ENCODE results near the gene NEDD8.
"Not testable (repeated sequence)": the region's sequence is repeated elsewhere in the genome, so short reads cannot be mapped to it uniquely, and the experiment has no call there.

Gene NEDD8

DNA sequence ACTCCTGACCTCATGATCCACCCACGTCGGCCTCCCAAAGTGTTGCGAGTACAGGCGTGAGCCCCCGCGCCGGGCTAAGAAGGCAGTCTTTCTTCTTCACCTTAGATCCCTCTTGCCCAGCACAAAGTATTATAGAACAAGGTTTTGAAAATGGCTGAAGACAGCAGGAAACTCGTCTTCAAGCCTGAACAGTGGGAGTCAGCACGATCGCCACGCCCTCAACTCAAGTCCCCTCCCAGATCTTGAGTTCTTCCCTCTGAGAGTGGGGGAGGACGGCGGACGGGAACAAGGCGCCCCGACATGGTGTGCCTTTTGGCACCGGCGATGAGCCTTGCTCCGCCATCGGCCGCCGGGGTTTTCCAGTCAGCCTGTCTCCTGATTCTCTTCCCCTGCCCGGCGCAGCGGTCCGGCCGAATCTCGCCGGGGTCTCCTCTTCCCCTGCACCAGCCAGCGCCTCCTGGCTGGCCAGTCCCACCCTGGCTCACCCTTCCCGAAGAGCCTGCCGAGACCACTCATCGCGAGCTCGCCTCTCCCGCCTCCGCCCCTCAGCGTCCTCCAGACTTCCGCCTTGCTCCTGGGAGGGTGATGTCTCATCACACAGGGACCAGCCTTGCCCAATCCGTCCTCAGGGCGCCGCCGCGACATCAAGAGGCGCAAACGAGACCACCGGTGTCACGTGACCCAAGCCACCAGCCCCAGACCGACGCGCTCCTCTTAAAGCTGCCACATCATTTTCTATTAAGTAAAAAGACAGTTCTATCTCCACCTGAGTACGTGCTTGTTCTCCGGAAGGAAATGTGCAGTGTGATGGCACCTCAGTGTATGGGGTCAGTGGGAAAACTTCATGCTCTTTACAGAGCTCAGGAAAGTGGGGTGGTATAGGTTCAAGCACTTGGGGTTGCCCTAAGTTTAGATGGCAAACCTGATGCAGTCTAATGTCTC lies 19.0 kb downstream of the NEDD8 start, which contains the start of gene CHMP4A:
CHMP4A (minus strand) TSS at position 565 of the 942 bp plus-strand sequence; CDS start at position 516, 49 bp downstream.
- no peaks in the 10 kb centered on the region for H3K27me3 ChIP-seq (ENCODE audit: insufficient read depth, low read length)
- peak within 1 kb of the TSS; percentile 93 for H3K27ac ChIP-seq (ENCODE audit: low read length)
- peak within 1 kb of the TSS; percentile 86 for H3K4me3 ChIP-seq (ENCODE audit: low read length)
- H3K9me3 ChIP-seq (ENCODE audit: insufficient read depth, low read depth, low read length): no peaks in the 10 kb centered on the region
- peaks cover 43% of the 10 kb centered on the region for H3K36me3 ChIP-seq (ENCODE audit: insufficient read depth, low read depth, low read length)
- peak within 1 kb of the TSS; percentile 88 for H3K9ac ChIP-seq (ENCODE audit: low read depth, low read length)
- H3K4me1 ChIP-seq (ENCODE audit: insufficient read depth, low read length): peaks cover 3% of the 10 kb centered on the region; the same call in 1 of the 2 replicates

DNA sequence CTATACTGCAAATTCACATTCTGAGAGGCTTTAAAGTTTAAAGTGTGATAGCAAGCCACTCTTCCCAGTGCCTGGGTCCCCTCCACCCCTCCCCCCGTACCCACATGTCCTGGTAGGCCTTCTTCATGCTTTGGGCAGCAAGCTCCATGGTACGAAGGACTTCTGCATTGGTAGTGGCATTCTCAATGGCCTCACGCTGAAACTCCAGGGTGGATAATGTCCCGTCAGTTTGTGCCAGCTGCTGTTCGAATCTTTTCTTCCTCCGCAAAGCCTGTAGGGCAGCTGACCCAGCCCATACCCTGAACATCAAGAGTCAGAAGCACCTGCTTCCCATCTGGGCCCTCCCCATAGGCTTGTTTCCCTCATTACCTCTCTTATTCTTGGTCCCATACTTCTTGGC lies 20.9 kb downstream of the NEDD8 start:
- peaks cover 58% of the 10 kb centered on the region for H3K36me3 ChIP-seq (ENCODE audit: insufficient read depth, low read depth, low read length)
- no peaks in the 10 kb centered on the region for H3K27me3 ChIP-seq (ENCODE audit: insufficient read depth, low read length)
- H3K4me1 ChIP-seq (ENCODE audit: insufficient read depth, low read length): peaks cover 3% of the 10 kb centered on the region; the same call in 1 of the 2 replicates
- H3K9ac ChIP-seq (ENCODE audit: low read depth, low read length): no peak overlapping the region
- H3K9me3 ChIP-seq (ENCODE audit: insufficient read depth, low read depth, low read length): no peaks in the 10 kb centered on the region
- H3K4me3 ChIP-seq (ENCODE audit: low read length): no peak overlapping the region
- H3K27ac ChIP-seq (ENCODE audit: low read length): no peak overlapping the region

DNA sequence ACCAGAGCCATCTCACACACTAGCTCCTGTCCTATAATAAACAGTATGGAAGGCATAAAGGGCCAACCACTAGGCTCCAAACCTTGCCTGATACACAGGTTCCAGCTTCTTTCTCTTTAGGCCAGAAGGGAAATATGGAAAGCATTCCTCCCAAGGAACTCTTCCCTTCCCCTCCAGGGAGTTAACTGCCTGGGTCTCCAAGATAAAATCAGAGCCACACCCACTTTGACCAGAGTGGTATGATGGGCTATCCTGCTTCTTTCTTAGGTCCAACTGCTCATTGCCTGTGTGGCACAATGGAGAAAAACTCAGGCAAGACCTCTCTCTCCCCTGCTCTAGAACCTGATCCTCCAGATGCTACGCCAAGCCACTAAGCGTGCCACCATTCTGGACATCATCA lies 24.5 kb downstream of the NEDD8 start:
- Histone ChIP-seq H3K4me3 (ENCODE audit: low read length) (no peak overlapping the region), H3K27ac (ENCODE audit: low read length) (no peak overlapping the region), H3K36me3 (ENCODE audit: insufficient read depth, low read depth, low read length) (peaks cover 74% of the 10 kb centered on the region), H3K27me3 (ENCODE audit: insufficient read depth, low read length) (no peaks in the 10 kb centered on the region), H3K9me3 (ENCODE audit: insufficient read depth, low read depth, low read length) (no peaks in the 10 kb centered on the region), H3K9ac (ENCODE audit: low read depth, low read length) (no peak overlapping the region), H3K4me1 (ENCODE audit: insufficient read depth, low read length) (peaks cover 5% of the 10 kb centered on the region; the same call in 1 of the 2 replicates)

DNA sequence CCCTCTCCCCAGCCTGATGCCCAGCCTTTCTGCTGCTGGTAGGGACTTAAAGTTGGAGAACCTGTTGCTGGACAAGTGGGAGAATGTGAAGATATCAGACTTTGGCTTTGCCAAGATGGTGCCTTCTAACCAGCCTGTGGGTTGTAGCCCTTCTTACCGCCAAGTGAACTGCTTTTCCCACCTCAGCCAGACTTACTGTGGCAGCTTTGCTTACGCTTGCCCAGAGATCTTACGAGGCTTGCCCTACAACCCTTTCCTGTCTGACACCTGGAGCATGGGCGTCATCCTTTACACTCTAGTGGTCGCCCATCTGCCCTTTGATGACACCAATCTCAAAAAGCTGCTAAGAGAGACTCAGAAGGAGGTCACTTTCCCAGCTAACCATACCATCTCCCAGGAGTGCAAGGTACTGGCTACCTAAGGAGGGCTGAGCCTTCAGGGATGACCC lies 25.0 kb downstream of the NEDD8 start:
- Histone ChIP-seq H3K27ac (ENCODE audit: low read length) (no peak overlapping the region), H3K4me3 (ENCODE audit: low read length) (no peak overlapping the region), H3K9ac (ENCODE audit: low read depth, low read length) (no peak overlapping the region), H3K27me3 (ENCODE audit: insufficient read depth, low read length) (no peaks in the 10 kb centered on the region), H3K9me3 (ENCODE audit: insufficient read depth, low read depth, low read length) (no peaks in the 10 kb centered on the region), H3K36me3 (ENCODE audit: insufficient read depth, low read depth, low read length) (peaks cover 74% of the 10 kb centered on the region), H3K4me1 (ENCODE audit: insufficient read depth, low read length) (peaks cover 5% of the 10 kb centered on the region; the same call in 1 of the 2 replicates)

DNA sequence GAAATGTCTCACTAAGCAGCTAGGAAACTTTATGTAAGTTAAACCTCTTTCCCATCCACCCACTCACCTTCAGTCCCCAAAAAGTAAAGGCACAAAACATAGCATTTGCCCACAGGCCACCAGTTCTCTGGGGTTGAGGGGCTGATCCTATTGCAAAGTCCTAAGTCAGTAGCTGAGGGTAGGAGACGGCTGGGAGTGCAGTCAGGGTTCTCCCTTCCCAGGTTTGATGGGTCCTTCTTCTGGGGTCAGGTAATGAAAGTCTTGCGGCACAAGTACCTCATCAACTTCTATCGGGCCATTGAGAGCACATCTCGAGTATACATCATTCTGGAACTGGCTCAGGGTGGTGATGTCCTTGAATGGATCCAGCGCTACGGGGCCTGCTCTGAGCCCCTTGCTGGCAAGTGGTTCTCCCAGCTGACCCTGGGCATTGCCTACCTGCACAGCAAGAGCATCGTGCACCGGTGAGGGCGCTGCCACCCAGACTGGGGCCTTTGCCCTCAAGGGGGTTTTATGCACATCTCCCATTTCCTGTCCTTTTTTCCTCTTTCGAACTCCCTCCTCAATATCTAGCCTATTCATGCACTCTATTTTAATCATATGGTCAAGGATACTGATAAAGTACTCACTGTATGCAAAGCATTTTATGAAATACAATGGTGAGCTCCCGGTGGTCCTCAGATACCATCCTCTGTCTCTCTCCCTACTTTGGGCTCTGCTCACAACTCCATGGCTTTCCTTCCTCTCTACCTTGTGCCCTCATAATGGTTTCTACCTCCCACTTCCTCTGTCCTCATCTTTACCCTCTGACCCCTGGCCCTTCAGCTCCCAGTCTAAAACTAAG lies 25.7 kb downstream of the NEDD8 start:
- H3K4me3 ChIP-seq (ENCODE audit: low read length): no peak overlapping the region
- H3K4me1 ChIP-seq (ENCODE audit: insufficient read depth, low read length): peaks cover 5% of the 10 kb centered on the region; the same call in 1 of the 2 replicates
- peaks cover 74% of the 10 kb centered on the region for H3K36me3 ChIP-seq (ENCODE audit: insufficient read depth, low read depth, low read length)
- H3K27ac ChIP-seq (ENCODE audit: low read length): no peak overlapping the region
- H3K27me3 ChIP-seq (ENCODE audit: insufficient read depth, low read length): no peaks in the 10 kb centered on the region
- H3K9ac ChIP-seq (ENCODE audit: low read depth, low read length): no peak overlapping the region
- H3K9me3 ChIP-seq (ENCODE audit: insufficient read depth, low read depth, low read length): peaks cover 3% of the 10 kb centered on the region; the same call in 1 of the 2 replicates

DNA sequence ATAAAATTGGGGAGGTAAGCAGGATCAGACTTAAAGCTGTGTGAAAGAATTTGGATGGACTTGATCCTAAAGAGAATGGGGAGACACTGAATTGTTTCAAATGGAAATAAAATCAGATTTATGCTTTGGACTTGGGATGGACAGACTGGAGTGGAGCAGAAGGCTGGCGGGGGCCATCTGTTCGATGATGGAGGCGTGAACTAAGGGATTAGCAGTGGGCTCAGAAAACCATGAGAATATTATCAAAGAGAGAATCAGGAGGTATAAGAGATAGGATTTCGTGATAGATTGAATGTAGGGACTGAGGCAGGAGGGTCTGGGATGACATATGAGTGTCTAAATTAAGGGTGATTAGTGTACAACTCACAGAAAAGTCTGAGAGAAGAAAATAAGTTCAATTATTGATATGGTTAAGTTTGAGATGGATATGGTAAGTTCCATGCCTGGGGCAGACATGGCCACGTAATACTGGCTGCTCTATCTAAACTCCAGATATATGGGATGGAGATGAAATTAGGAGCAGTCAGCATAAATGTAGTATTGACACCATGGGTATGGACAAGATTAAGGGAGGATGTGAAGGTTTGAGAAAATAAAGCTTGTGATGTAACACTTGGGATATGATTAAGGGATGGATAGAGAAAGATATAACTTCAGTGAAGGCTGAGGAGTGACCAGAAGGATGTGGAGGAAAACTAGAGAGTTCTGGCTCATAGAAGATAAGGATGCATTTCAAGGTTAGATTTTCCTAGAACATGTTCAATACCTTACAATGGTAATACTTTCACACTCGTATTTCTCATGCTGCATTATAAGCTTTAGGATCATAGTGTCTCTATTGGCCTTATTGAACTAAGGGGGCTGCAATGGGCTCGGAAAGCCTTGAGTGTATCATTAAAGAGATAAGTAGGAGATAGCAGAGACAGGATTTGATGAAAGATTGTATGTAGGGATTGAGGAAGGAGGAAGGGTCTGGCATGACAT lies 27.7 kb downstream of the NEDD8 start:
- peaks cover 58% of the 10 kb centered on the region for H3K36me3 ChIP-seq (ENCODE audit: insufficient read depth, low read depth, low read length)
- no peak overlapping the region for H3K4me3 ChIP-seq (ENCODE audit: low read length)
- H3K9ac ChIP-seq (ENCODE audit: low read depth, low read length): no peak overlapping the region
- H3K9me3 ChIP-seq (ENCODE audit: insufficient read depth, low read depth, low read length): peaks cover 7% of the 10 kb centered on the region; the same call in 1 of the 2 replicates
- H3K27me3 ChIP-seq (ENCODE audit: insufficient read depth, low read length): no peaks in the 10 kb centered on the region
- H3K4me1 ChIP-seq (ENCODE audit: insufficient read depth, low read length): peaks cover 5% of the 10 kb centered on the region; the same call in 1 of the 2 replicates
- H3K27ac ChIP-seq (ENCODE audit: low read length): no peak overlapping the region

DNA sequence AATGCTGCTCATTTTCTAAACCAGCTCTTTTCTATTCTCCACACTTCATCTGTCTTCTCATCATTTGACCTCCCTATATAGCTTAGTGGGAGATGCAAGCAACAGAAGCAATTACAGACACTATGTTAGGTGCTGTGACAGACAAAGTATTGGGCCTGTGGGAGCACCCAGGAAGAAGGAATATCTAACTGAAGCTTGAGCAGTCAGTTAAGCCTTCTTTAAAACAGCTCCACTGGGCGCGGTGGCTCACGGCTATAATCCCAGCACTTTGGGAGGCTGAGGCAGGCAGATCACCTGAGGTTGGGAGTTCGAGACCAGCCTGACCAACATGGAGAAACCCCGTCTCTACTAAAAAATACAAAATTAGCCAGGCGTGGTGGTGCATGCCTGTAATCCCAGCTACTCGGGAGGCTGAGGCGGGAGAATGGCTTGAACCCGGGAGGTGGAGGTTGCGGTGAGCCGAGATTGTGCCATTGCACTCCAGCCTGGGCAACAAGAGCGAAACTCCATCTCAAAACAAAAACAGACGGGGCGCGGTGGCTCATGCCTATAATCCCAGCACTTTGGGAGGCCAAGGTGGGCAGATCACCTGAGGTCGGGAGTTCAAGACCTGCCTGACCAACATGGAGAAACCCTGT lies 28.8 kb downstream of the NEDD8 start:
- Histone ChIP-seq H3K36me3 (ENCODE audit: insufficient read depth, low read depth, low read length) (peaks cover 47% of the 10 kb centered on the region), H3K27ac (ENCODE audit: low read length) (peak overlapping the region; percentile 13), H3K4me3 (ENCODE audit: low read length) (peak overlapping the region; percentile 56)
- H3K9ac ChIP-seq (ENCODE audit: low read depth, low read length); H3K27me3 ChIP-seq (ENCODE audit: insufficient read depth, low read length); H3K9me3 ChIP-seq (ENCODE audit: insufficient read depth, low read depth, low read length); H3K4me1 ChIP-seq (ENCODE audit: insufficient read depth, low read length): not testable (repeated sequence)

DNA sequence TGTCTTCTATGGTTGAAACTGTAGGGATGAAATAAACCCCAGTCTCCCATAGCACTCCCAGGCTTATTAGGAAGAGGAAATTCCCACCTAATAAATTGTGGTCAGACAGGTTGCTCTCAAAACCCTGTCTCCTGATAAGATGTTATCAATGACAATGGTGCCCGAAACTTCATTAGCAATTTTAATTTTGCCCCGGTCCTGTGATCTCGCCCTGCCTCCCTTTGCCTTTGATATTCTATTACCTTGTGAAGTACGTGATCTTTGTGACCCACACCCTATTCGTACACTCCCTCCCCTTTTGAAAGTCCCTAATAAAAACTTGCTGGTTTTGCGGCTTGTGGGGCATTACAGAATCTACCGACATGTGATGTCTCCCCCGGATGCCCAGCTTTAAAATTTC lies 29.6 kb downstream of the NEDD8 start:
- H3K27ac ChIP-seq (ENCODE audit: low read length); H3K9me3 ChIP-seq (ENCODE audit: insufficient read depth, low read depth, low read length); H3K9ac ChIP-seq (ENCODE audit: low read depth, low read length); H3K27me3 ChIP-seq (ENCODE audit: insufficient read depth, low read length); H3K4me1 ChIP-seq (ENCODE audit: insufficient read depth, low read length): not testable (repeated sequence)
- H3K4me3 ChIP-seq (ENCODE audit: low read length): peak overlapping the region; percentile 56; the same call in 1 of the 2 replicates
- H3K36me3 ChIP-seq (ENCODE audit: insufficient read depth, low read depth, low read length): peaks cover 39% of the 10 kb centered on the region

DNA sequence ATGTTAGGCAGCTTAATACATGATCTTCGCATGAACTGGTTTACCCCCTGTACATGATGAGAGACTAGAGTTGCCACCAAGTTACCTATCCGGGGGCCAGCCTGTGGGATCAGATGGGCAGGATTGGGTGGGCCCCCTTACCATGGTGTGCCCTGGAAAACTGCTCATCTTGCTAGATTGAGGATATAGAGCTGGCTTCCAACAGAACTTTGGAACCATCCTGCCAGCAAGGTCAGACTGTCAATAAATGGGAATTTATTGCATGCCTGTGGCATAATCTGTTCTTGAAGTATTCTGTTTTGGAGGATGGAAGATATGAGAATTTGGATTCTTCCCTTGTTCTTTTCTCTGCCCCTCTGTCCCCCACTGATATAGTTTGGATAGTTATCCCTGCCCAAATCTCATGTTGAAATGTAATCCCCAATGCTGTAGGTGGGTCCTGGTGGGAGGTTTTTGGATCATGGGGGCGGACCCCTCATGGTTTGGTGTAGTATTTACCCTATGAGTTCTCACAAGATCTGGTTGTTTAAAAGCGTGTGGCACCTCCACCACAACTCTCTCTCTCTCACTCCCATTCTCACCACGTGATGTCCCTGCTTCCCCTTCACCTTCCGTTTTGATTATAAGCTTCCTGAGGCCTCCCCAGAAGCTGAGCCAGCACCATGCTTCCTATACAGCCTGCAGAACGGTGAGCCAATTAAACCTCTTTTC lies 33.2 kb downstream of the NEDD8 start:
- Histone ChIP-seq H3K36me3 (ENCODE audit: insufficient read depth, low read depth, low read length) (peaks cover 9% of the 10 kb centered on the region), H3K27ac (ENCODE audit: low read length) (no peak overlapping the region), H3K9me3 (ENCODE audit: insufficient read depth, low read depth, low read length) (peaks cover 7% of the 10 kb centered on the region; the same call in 1 of the 2 replicates), H3K4me3 (ENCODE audit: low read length) (no peak overlapping the region), H3K4me1 (ENCODE audit: insufficient read depth, low read length) (peaks cover 5% of the 10 kb centered on the region; the same call in 1 of the 2 replicates), H3K27me3 (ENCODE audit: insufficient read depth, low read length) (no peaks in the 10 kb centered on the region), H3K9ac (ENCODE audit: low read depth, low read length) (no peak overlapping the region)

DNA sequence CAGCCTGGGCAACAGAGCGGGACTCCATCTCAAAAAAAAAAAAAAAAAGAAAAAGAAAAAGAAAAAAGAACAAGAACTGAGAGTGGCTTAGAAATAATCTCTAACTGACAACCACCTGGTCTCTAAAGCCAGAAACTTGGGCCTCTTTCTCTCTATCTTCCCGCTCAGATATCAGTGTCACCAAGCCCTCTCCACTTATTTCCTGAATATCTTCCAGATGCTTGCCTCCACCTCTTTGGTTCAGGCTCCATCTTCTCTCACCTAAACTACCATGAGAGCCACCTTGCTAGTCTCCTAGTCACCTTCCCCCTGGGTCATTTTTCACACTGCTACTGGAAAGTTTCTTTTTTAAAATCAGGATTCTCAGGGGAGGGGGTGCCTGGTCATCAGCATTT lies 35.1 kb downstream of the NEDD8 start:
- no peaks in the 10 kb centered on the region for H3K27me3 ChIP-seq (ENCODE audit: insufficient read depth, low read length)
- peaks cover 23% of the 10 kb centered on the region for H3K36me3 ChIP-seq (ENCODE audit: insufficient read depth, low read depth, low read length)
- no peaks in the 10 kb centered on the region for H3K4me1 ChIP-seq (ENCODE audit: insufficient read depth, low read length)
- H3K4me3 ChIP-seq (ENCODE audit: low read length): no peak overlapping the region
- H3K9ac ChIP-seq (ENCODE audit: low read depth, low read length): no peak overlapping the region
- H3K27ac ChIP-seq (ENCODE audit: low read length): no peak overlapping the region
- peaks cover 7% of the 10 kb centered on the region; the same call in 1 of the 2 replicates for H3K9me3 ChIP-seq (ENCODE audit: insufficient read depth, low read depth, low read length)
